ENCODE data around the gene PUM1.

Gene PUM1

GRCh38 chr1:30904962-30905335 lies 160.6 kb downstream of the PUM1 start:
- no peak for DNase-seq

GRCh38 chr1:30904191-30904961 lies 161.1 kb downstream of the PUM1 start:
- no peak for DNase-seq

- DNase-seq: no peak
These were observed 162.0 kb downstream of the PUM1 start for GRCh38 chr1:30903343-30904034.

- no peak for DNase-seq
These were observed 162.8 kb downstream of the PUM1 start for GRCh38 chr1:30902593-30903290.

GRCh38 chr1:30901798-30902581 lies 163.5 kb downstream of the PUM1 start:
- DNase-seq: no peak

GRCh38 chr1:30900931-30901560 lies 164.5 kb downstream of the PUM1 start:
- no peak for DNase-seq

- DNase-seq: no peak
These were observed 165.0 kb downstream of the PUM1 start for GRCh38 chr1:30900486-30900885.

GRCh38 chr1:30899577-30900389 lies 165.7 kb downstream of the PUM1 start:
- DNase-seq: no peak

- DNase-seq: no peak
These were observed 167.3 kb downstream of the PUM1 start for GRCh38 chr1:30898031-30898815.

GRCh38 chr1:30896905-30897304 lies 168.6 kb downstream of the PUM1 start:
- no peak for DNase-seq

- DNase-seq: no peak
These were observed 169.4 kb downstream of the PUM1 start for GRCh38 chr1:30895944-30896660.

- DNase-seq: no peak
These were observed 170.1 kb downstream of the PUM1 start for GRCh38 chr1:30895382-30895943.

- DNase-seq: no peak
These were observed 171.0 kb downstream of the PUM1 start for GRCh38 chr1:30894508-30894973.

GRCh38 chr1:30893776-30894507 lies 171.6 kb downstream of the PUM1 start:
- no peak for DNase-seq

- DNase-seq: no peak
These were observed 172.8 kb downstream of the PUM1 start for GRCh38 chr1:30892671-30893073.

GRCh38 chr1:30891227-30891552 lies 174.3 kb downstream of the PUM1 start:
- no peak for DNase-seq

GRCh38 chr1:30890502-30891226 lies 174.9 kb downstream of the PUM1 start:
- no peak for DNase-seq

GRCh38 chr1:30889511-30889910 lies 176.0 kb downstream of the PUM1 start:
- no peak for DNase-seq

All from 8988T (cell line).